Spleen (tissue), 7 donors: ENCODE results near the gene PRR35.

Experiments
- POLR2A ChIP-seq, 3 donors: fragments of 450-650 bp; IDR thresholded peaks; one replicate each; pipeline ENCODE4 v1.5.1; 2017; ENCODE audit warnings: antibody characterized with exemption in 3 of 3, mild to moderate bottlenecking in 1 of 3
- TF ChIP-seq, protein P1 (sequence below), 11 experiments: fragments of 200-600 bp in 7 of 11; fragments of 450-650 bp in 4 of 11; sonication (generic) in 4 of 11; IDR thresholded peaks in 8 of 11; conservative IDR thresholded peaks in 3 of 11; 1 replicate in 7 of 11; 2 replicates in 4 of 11; pipeline versions ENCODE4 v1.4.0 to v1.8.0; 2016 to 2021; ENCODE audit warnings: antibody characterized with exemption in 11 of 11, inconsistent platforms in 4 of 11, mild to moderate bottlenecking in 1 of 11
- donor health status: DM: no; HTN: no; CAD: no; lungs with moderate emphysema.
- donor health status: DM: no; HTN: no; CAD: no.
- donor health status: DM: no; HTN: no; CAD: no.

DNA sequence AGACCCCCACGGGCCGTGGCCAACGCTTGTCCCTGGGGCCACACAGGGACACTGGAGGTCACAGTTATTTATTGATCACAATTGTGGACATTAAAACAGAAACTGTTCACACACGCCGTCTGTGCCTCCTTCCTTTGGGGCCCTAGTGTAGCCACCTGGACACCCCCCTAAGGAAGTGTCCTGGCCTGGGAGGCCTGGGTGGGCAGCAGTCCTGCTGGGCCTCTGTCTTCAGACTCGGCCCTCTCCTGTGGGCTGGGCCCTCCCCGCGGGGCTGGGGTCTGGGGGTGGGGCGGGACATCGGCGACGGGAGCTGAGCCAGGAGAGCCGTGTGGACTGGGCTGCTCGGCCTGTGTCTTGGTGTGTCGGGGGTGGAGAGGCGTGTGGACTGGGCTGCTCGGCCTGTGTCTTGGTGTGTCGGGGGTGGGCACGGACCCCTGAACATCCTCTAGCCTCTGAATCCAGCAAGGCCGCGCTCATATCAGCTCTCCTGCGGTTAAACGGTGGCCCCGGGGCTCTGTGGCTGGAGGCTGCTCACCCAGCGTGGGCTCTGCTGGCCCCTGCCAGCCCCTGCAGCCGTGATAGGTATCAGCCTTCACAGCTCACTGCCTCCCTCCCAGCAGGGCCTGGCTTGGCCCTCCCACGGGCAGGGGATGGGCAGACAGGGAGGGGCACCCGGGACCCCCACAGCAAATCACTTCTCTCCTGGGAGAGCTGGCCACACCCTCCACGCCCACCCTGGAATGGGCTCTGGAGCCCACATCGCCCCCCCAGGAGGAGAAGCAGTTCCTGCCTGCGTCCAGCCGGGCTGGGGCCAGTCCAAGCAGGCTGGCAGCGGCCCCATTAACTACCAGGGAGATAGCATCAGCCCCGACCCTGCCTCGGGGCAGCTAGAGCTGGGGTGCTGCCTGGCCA is 5.5 kb downstream of the PRR35 start:
- TF ChIP-seq, protein P1, sequence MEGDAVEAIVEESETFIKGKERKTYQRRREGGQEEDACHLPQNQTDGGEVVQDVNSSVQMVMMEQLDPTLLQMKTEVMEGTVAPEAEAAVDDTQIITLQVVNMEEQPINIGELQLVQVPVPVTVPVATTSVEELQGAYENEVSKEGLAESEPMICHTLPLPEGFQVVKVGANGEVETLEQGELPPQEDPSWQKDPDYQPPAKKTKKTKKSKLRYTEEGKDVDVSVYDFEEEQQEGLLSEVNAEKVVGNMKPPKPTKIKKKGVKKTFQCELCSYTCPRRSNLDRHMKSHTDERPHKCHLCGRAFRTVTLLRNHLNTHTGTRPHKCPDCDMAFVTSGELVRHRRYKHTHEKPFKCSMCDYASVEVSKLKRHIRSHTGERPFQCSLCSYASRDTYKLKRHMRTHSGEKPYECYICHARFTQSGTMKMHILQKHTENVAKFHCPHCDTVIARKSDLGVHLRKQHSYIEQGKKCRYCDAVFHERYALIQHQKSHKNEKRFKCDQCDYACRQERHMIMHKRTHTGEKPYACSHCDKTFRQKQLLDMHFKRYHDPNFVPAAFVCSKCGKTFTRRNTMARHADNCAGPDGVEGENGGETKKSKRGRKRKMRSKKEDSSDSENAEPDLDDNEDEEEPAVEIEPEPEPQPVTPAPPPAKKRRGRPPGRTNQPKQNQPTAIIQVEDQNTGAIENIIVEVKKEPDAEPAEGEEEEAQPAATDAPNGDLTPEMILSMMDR (IDR thresholded peaks at IDR 0.05 in 8 of 11, conservative IDR thresholded peaks at IDR 0.05 in 3 of 11), result no peak
- no peak for TF ChIP-seq POLR2A (IDR thresholded peaks at IDR 0.05)
